Progenitor cell of endocrine pancreas (in vitro differentiated cells): ENCODE data around the gene UGT1A4. TPM values are rescaled to one million over a fixed set of nuclear protein-coding genes. Genes with fewer than 3 reads are reported as not detected.

Experiments
- DNase-seq: peaks from one replicate; pipeline ENCODE4 v3.0.0; 2021; ENCODE audit warnings: low spot score; ENCODE audit not compliant: unreplicated experiment
- H3K27ac Mint-ChIP-seq: 2 replicates; pipeline ENCODE4 v1.8.0; 2021; ENCODE audit warnings: mild to moderate bottlenecking, moderate library complexity, mixed read lengths
- H3K27me3 Mint-ChIP-seq: 2 replicates; pipeline ENCODE4 v1.8.0; 2021; ENCODE audit warnings: mixed read lengths
- H3K36me3 Mint-ChIP-seq: 2 replicates; pipeline ENCODE4 v1.8.0; 2022; ENCODE audit warnings: mixed read lengths; ENCODE audit not compliant: insufficient read depth
- H3K4me1 Mint-ChIP-seq: 2 replicates; pipeline ENCODE4 v1.8.0; 2021; ENCODE audit warnings: low read depth, mixed read lengths
- H3K4me3 Mint-ChIP-seq: 2 replicates; pipeline ENCODE4 v1.8.0; 2021; ENCODE audit warnings: low read depth, mild to moderate bottlenecking, moderate library complexity, mixed read lengths
- H3K9me3 Mint-ChIP-seq: 2 replicates; pipeline ENCODE4 v1.8.0; 2021; ENCODE audit warnings: low read depth, mixed read lengths
- CTCF ChIP-seq: fragments of 200-600 bp; sonication (generic); IDR thresholded peaks from one replicate; pipeline ENCODE4 v1.5.0; 2021; ENCODE audit warnings: antibody characterized with exemption, mild to moderate bottlenecking; ENCODE audit not compliant: unreplicated experiment
- total RNA-seq: library from RNA; stranded (reverse); gene quantifications from 2 replicates; pipeline ENCODE4 v1.2.1, GENCODE V29; 2021

The UGT1A4 gene
- total RNA-seq, 1 donor from 2014 or later = not detected

GRCh38 chr2:233778030-233778429 lies 59.5 kb downstream of the UGT1A4 start, which contains the start of gene MROH2A:
TSS of gene MROH2A (plus strand) at chr2:233778330. CDS start at chr2:233779359, 1,029 bp downstream.
- peaks cover 12% of the 10 kb centered on the region for H3K27me3 Mint-ChIP-seq
- TF ChIP-seq CTCF = no peak
- H3K36me3 Mint-ChIP-seq = no peaks in the 10 kb centered on the region
- no peak for DNase-seq
- no peak within 1 kb of the TSS for H3K4me3 Mint-ChIP-seq
- H3K9me3 Mint-ChIP-seq = peaks cover 6% of the 10 kb centered on the region
- H3K27ac Mint-ChIP-seq = no peak within 1 kb of the TSS
- no peaks in the 10 kb centered on the region for H3K4me1 Mint-ChIP-seq

- Mint-ChIP-seq H3K36me3 (no peaks in the 10 kb centered on the region), H3K4me3 (no peak overlapping the region), H3K27ac (no peak overlapping the region), H3K9me3 (peaks cover 6% of the 10 kb centered on the region), H3K4me1 (no peaks in the 10 kb centered on the region), H3K27me3 (peaks cover 14% of the 10 kb centered on the region)
- no peak for DNase-seq
- TF ChIP-seq CTCF = no peak
Measured at GRCh38 chr2:233779722-233780121, 61.2 kb downstream of the UGT1A4 start.

- H3K4me1 Mint-ChIP-seq = no peaks in the 10 kb centered on the region
- no peak overlapping the region for H3K27ac Mint-ChIP-seq
- H3K36me3 Mint-ChIP-seq = no peaks in the 10 kb centered on the region
- TF ChIP-seq CTCF = no peak
- peaks cover 6% of the 10 kb centered on the region for H3K9me3 Mint-ChIP-seq
- DNase-seq = no peak
- no peak overlapping the region for H3K4me3 Mint-ChIP-seq
- peaks cover 14% of the 10 kb centered on the region for H3K27me3 Mint-ChIP-seq
Measured at GRCh38 chr2:233780771-233781170, 62.2 kb downstream of the UGT1A4 start.

GRCh38 chr2:233789554-233789953 lies 71.0 kb downstream of the UGT1A4 start:
- no peak for TF ChIP-seq CTCF
- Mint-ChIP-seq H3K4me3 (no peak overlapping the region), H3K36me3 (no peaks in the 10 kb centered on the region), H3K4me1 (no peaks in the 10 kb centered on the region), H3K9me3 (no peaks in the 10 kb centered on the region), H3K27me3 (peaks cover 11% of the 10 kb centered on the region), H3K27ac (no peak overlapping the region)
- no peak for DNase-seq

GRCh38 chr2:233791151-233791882 lies 72.8 kb downstream of the UGT1A4 start:
- Mint-ChIP-seq H3K9me3 (no peaks in the 10 kb centered on the region), H3K4me1 (no peaks in the 10 kb centered on the region), H3K27ac (no peak overlapping the region), H3K4me3 (no peak overlapping the region), H3K36me3 (no peaks in the 10 kb centered on the region), H3K27me3 (peaks cover 11% of the 10 kb centered on the region)
- DNase-seq = no peak
- no peak for TF ChIP-seq CTCF
